ENCODE data around the gene PTPN2. TPM values are rescaled to one million over a fixed set of nuclear protein-coding genes. Genes with fewer than 3 reads are reported as not detected.

PTPN2 gene
- total RNA-seq, 1 donor from 2014 or later = 11.0 TPM

DNA sequence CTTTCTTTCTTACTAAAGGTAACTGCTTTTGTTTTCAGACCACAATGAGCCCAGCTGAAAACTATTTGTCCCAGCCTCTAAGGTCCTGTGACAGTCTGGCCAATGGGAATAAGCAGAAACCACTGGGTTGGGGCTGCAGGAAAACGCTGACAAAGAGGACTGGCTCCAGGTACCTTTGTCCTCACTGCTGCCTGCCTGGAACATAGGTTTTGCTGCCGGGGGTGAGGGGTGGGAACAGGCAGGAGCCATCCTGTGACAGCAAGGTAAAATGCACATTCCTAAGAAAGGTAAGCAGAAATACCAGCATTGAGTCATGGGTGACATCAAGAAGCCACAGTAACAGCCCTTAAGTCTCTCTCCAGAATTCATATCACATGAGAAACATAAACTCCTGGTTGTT, 21.6 kb downstream of the PTPN2 start:
- Histone ChIP-seq H3K27ac (replicated peaks) (no peak overlapping the region), H3K36me3 (peaks cover 2% of the 10 kb centered on the region), H3K4me3 (no peak overlapping the region), H3K4me1 (peaks cover 25% of the 10 kb centered on the region), H3K9me3 (replicated peaks) (no peaks in the 10 kb centered on the region), H3K27me3 (ENCODE audit: low read depth) (no peaks in the 10 kb centered on the region)
- TF ChIP-seq, protein P1, sequence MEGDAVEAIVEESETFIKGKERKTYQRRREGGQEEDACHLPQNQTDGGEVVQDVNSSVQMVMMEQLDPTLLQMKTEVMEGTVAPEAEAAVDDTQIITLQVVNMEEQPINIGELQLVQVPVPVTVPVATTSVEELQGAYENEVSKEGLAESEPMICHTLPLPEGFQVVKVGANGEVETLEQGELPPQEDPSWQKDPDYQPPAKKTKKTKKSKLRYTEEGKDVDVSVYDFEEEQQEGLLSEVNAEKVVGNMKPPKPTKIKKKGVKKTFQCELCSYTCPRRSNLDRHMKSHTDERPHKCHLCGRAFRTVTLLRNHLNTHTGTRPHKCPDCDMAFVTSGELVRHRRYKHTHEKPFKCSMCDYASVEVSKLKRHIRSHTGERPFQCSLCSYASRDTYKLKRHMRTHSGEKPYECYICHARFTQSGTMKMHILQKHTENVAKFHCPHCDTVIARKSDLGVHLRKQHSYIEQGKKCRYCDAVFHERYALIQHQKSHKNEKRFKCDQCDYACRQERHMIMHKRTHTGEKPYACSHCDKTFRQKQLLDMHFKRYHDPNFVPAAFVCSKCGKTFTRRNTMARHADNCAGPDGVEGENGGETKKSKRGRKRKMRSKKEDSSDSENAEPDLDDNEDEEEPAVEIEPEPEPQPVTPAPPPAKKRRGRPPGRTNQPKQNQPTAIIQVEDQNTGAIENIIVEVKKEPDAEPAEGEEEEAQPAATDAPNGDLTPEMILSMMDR (IDR thresholded peaks at IDR 0.05; ENCODE audit: borderline replicate concordance) = no peak
- intact Hi-C loops (cut with micrococcal nuclease) = no loop called here
- no peak for DNase-seq

DNA sequence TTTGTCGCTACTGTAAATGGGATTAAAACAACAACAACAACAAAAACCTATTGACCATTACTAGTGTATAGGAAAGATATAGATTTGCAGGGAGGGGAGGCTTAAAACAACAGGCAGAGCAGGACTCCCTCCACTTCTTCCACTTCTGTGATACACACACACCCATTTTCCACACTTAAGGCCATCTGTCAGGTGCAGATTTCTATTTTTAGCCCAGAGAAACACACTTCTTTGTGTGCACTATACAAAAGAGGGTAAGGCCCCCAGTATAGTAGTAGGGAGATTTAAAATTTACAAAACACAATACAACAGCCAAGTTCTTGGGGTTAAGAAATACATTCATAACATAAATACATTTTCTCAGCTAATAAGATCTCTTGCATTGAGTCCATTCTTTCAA, 22.4 kb downstream of the PTPN2 start:
- H3K4me3 ChIP-seq = no peak overlapping the region
- intact Hi-C loops (cut with micrococcal nuclease) = no loop called here
- peaks cover 25% of the 10 kb centered on the region for H3K4me1 ChIP-seq
- H3K36me3 ChIP-seq = peaks cover 10% of the 10 kb centered on the region
- H3K9me3 ChIP-seq (replicated peaks) = no peaks in the 10 kb centered on the region
- no peak for DNase-seq
- no peak overlapping the region for H3K27ac ChIP-seq (replicated peaks)
- TF ChIP-seq, protein P1 (IDR thresholded peaks at IDR 0.05; ENCODE audit: borderline replicate concordance) = no peak
- H3K27me3 ChIP-seq (ENCODE audit: low read depth) = no peaks in the 10 kb centered on the region

DNA sequence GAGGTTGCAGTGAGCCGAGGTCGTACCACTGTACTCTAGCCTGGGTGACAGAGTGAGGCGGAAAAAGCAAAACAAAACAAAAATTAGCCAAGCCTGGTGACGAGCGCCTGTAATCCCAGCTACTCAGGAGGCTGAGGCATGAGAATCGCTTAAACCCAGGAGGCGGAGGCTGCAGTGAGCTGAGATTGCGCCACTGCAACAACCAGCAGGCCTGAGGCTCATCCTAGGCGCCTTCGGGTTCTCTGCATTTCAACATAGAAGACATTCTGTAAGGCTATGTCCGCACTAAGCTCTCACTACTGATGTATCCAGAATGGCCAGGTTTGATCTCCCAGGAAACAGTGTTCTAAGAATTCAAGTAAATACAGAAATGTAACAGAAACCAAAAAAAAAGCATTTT, 23.5 kb downstream of the PTPN2 start:
- no peak for DNase-seq
- intact Hi-C loops (cut with micrococcal nuclease) = no loop called here
- Histone ChIP-seq H3K4me1 (peaks cover 25% of the 10 kb centered on the region), H3K36me3 (peaks cover 18% of the 10 kb centered on the region), H3K9me3 (replicated peaks) (no peaks in the 10 kb centered on the region), H3K4me3 (no peak overlapping the region), H3K27me3 (ENCODE audit: low read depth) (no peaks in the 10 kb centered on the region), H3K27ac (replicated peaks) (no peak overlapping the region)
- TF ChIP-seq, protein P1 (IDR thresholded peaks at IDR 0.05; ENCODE audit: borderline replicate concordance) = no peak

DNA sequence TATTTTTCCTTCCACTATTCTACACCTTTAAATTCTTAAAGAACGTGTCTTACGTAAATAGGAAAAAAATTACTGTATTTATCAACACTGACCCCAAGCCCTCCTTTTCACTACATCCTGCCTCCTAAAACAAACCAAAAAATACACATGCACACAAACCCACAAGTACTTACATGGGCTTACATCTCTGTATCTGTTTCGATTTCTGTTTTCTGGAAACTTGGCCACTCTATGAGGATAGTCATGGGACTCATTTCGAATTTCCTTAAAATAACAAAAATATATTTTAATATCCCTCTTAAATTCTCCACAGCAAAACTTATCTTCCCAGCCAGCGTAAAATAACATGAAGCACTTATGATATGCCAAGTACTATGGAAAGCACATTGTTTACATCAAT, 25.0 kb downstream of the PTPN2 start:
- TF ChIP-seq, protein P1 (IDR thresholded peaks at IDR 0.05; ENCODE audit: borderline replicate concordance) = no peak
- Histone ChIP-seq H3K4me3 (no peak overlapping the region), H3K27ac (replicated peaks) (no peak overlapping the region), H3K9me3 (replicated peaks) (no peaks in the 10 kb centered on the region), H3K27me3 (ENCODE audit: low read depth) (no peaks in the 10 kb centered on the region), H3K36me3 (peaks cover 23% of the 10 kb centered on the region), H3K4me1 (peaks cover 21% of the 10 kb centered on the region)
- intact Hi-C loops (cut with micrococcal nuclease) = no loop called here
- DNase-seq = no peak

DNA sequence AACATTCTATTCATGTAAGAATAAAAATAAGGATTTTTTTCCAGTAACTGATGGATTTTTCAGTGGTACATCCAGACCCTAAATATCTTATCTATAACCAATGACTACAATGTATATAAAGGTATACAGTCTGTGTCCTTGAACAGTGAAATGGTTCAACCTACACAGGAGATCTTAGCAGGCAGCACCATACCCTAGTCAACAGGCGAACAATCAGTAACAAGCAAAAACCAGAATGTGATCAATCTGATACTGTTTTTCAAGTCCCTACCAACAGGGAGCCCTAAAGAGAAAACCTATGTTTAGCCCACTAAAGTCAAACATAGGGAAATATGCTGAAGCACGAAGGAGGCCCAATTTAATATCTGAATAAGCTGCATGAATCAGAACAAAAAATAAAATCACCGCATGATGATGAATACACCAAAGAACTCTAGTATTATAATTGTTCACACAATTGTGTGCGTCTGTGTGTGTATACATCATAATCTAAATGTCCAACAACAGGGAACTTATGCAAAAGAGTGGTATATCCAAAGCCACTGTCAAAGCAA, 26.0 kb downstream of the PTPN2 start:
- TF ChIP-seq, protein P1 (IDR thresholded peaks at IDR 0.05; ENCODE audit: borderline replicate concordance) = no peak
- Histone ChIP-seq H3K9me3 (replicated peaks) (no peaks in the 10 kb centered on the region), H3K27me3 (ENCODE audit: low read depth) (no peaks in the 10 kb centered on the region), H3K36me3 (peaks cover 25% of the 10 kb centered on the region), H3K4me1 (peaks cover 16% of the 10 kb centered on the region), H3K4me3 (no peak overlapping the region), H3K27ac (replicated peaks) (no peak overlapping the region)
- intact Hi-C loops (cut with micrococcal nuclease) = no loop called here
- no peak for DNase-seq
